GM19438 (cell line): ENCODE data around the gene ZNF621.
A peak's percentile ranks its signal among the peaks of the same experiment; 100 is the strongest.
"Not testable (repeated sequence)": the region's sequence is repeated elsewhere in the genome, so short reads cannot be mapped to it uniquely, and the experiment has no call there.

Experiments
- ATAC-seq: cut with Tn5 transposase; IDR thresholded peaks from one replicate; pipeline ENCODE4 v1.9.1; 2021; ENCODE audit warnings: low read depth; ENCODE audit not compliant: unreplicated experiment

ZNF621 gene

GRCh38 chr3:40532252-40532651, 7.5 kb downstream of the ZNF621 start:
- ATAC-seq = no peak

GRCh38 chr3:40534283-40534682, 9.5 kb downstream of the ZNF621 start:
- no peak for ATAC-seq

- ATAC-seq = no peak
These were observed 22.1 kb downstream of the ZNF621 start for GRCh38 chr3:40546816-40547215.

- ATAC-seq = no peak
These were observed 25.4 kb downstream of the ZNF621 start for GRCh38 chr3:40550167-40550566.

- no peak for ATAC-seq
These were observed 32.9 kb downstream of the ZNF621 start for GRCh38 chr3:40557575-40558161.

- not testable (repeated sequence) for ATAC-seq
These were observed 37.7 kb downstream of the ZNF621 start for GRCh38 chr3:40562482-40562881.

- not testable (repeated sequence) for ATAC-seq
These were observed 40.9 kb downstream of the ZNF621 start for GRCh38 chr3:40565629-40566028.

GRCh38 chr3:40566694-40567093, 41.9 kb downstream of the ZNF621 start:
- ATAC-seq = no peak

GRCh38 chr3:40572588-40572987, 47.8 kb downstream of the ZNF621 start:
- no peak for ATAC-seq

- no peak for ATAC-seq
These were observed 49.3 kb downstream of the ZNF621 start for GRCh38 chr3:40574050-40574449.

- no peak for ATAC-seq
These were observed 49.9 kb downstream of the ZNF621 start for GRCh38 chr3:40574661-40575060.

GRCh38 chr3:40576396-40576795, 51.6 kb downstream of the ZNF621 start:
- ATAC-seq = no peak

- ATAC-seq = peak; percentile 70
These were observed 55.8 kb downstream of the ZNF621 start for GRCh38 chr3:40580494-40581091.

- no peak for ATAC-seq
These were observed 56.4 kb downstream of the ZNF621 start for GRCh38 chr3:40581166-40581565.

GRCh38 chr3:40582401-40583027, 57.8 kb downstream of the ZNF621 start:
- no peak for ATAC-seq

GRCh38 chr3:40583691-40584090, 58.9 kb downstream of the ZNF621 start:
- ATAC-seq = no peak

- no peak for ATAC-seq
These were observed 59.9 kb downstream of the ZNF621 start for GRCh38 chr3:40584625-40585189.

- no peak for ATAC-seq
These were observed 60.7 kb downstream of the ZNF621 start for GRCh38 chr3:40585381-40586016.

GRCh38 chr3:40586901-40587300, 62.1 kb downstream of the ZNF621 start:
- ATAC-seq = no peak

GRCh38 chr3:40588406-40588805, 63.6 kb downstream of the ZNF621 start:
- ATAC-seq = no peak
